ENCODE data around the gene BOC.

BOC gene

DNA sequence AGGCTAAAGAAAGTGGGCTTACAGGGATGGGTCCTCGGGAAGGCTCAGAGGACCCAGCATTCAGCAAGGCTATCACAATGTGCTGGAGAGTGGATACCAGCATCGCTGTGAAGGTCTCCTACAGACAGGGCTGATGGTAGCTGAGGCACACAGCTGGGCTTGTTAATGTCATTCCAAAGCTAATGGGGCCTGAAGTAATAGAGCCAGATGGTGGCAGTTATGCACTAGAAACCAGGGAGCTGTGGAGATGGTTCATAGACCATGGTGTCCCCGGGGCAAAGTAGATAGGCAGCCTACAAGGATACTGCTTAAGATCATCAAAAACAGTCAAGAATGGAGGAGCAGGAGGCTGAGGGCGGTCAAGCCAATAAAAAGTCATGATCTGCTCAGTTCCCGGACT is 24.8 kb upstream of the BOC start:
- DNase-seq: no peak

GRCh38 chr3:113193288-113193687 is 18.1 kb upstream of the BOC start:
- DNase-seq: no peak

- DNase-seq: no peak
Observed at GRCh38 chr3:113193719-113194118, 17.6 kb upstream of the BOC start.

- no peak for DNase-seq
Observed at GRCh38 chr3:113194823-113195401, 16.4 kb upstream of the BOC start.

- no peak for DNase-seq
Observed at GRCh38 chr3:113200351-113200750, 11.0 kb upstream of the BOC start.

GRCh38 chr3:113200946-113201345 is 10.4 kb upstream of the BOC start:
- DNase-seq: no peak

- DNase-seq: no peak
Observed at GRCh38 chr3:113204371-113204770, 7.0 kb upstream of the BOC start.

DNA sequence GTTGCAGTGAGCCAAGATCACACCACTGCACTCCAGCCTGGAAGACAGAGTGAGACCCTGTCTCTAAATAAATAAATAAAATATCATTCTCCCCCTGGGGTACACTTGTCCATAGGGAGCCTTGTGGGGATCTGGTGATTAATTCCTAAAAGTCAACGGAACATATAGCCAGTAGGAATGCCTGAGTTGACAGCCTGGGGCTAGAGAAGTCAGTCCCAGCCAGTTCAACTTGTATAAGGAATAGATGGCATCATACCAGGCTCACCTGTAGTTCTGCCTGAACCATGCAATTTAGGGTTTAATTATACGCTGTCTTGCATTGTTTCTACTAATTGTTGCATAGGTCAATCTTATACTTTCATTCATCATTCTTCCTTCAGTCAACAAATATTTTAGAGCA is 5.9 kb upstream of the BOC start:
- no peak for DNase-seq

DNA sequence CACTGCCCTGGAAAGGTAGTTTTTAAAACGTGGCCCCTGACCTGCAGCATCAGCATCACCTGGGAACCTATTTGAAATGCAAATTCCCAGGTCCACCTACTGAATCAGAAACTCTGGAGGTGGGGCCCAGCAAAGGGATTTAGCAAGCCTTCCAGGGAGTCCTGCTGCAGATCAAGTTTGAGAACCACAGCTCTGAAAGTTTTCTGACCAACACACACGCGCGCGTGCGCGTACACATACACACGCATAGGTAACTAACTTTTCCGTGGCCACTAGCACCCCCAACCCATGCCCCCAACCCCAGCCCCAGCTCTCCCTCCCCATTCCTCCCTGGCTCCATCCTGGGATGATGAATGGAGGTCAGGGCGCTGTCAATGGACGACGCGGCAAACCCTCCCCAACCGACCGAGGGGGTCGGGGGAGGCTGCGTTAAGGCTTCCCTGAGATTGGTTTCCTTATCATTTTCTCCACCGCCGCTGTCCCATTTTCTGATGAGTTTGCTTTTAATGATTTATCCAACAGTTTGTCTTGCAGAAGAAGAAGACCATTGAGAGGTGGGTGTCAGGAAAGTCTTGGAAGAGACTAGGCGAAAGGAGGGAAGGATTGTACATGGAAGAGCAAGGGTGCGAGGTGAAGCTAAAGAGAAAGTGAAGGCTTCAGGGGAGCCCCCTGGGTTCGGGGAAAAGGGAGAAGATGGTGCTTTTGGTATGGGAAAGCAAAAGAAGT is 590 bp upstream of the BOC start:
- no peak for DNase-seq

DNA sequence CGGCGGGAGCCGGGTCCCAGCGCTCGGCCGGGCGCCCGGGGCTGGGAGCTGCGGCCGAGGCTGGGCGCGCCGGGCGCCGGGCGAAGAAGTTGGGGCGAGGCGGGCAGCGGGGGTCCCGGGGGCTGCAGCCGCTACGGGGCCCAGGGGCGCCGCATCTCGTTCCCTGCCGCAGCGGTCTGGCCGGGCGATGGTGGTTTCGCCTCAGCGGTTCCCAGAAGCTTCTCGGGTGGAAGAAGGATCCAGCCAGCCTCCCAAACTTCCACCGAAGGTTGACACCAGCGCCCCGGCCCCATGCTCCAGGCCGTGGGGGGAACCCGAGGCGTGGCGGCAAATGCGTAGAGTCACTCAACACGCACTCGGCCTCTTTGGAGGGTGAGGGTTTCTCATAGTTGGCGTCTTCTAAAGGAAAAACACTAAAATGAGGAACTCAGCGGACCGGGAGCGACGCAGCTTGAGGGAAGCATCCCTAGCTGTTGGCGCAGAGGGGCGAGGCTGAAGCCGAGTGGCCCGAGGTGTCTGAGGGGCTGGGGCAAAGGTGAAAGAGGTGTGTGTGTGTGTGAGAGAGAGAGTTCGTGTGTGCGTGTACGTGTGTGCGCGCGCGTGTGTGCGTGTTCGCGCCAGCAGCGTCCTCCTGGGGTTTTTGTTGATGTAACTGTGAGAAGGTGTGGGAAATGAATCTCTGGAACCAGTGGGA is 940 bp downstream of the BOC start:
- no peak for DNase-seq

- no peak for DNase-seq
Observed at GRCh38 chr3:113212844-113213375, 1.6 kb downstream of the BOC start.

GRCh38 chr3:113213896-113214587 is 2.7 kb downstream of the BOC start:
- no peak for DNase-seq

- DNase-seq: no peak
Observed at GRCh38 chr3:113214917-113215595, 3.7 kb downstream of the BOC start.

DNA sequence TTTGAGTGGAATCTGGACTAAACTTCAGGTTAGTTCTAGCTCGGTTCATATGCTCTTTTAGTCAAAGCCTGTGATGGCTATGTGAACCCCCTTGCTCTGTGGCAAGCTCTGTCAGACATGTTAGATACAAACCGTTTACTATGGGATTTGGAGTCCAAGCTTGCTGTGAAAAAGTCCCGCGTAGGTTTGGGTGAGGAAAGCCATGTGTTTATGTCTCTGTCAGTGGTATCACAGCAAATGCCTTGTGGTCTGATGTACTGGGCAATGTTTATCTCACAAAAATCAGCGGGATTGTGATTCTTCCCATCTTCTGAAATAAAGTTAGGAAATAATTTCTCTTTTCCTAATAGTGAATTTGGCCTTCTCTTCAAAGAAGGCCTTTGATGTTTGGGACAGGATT is 5.0 kb downstream of the BOC start:
- DNase-seq: no peak

GRCh38 chr3:113218011-113218680 is 6.8 kb downstream of the BOC start:
- DNase-seq: no peak

- DNase-seq: no peak
Observed at GRCh38 chr3:113218681-113219045, 7.3 kb downstream of the BOC start.

- no peak for DNase-seq
Observed at GRCh38 chr3:113219605-113220300, 8.4 kb downstream of the BOC start.

DNA sequence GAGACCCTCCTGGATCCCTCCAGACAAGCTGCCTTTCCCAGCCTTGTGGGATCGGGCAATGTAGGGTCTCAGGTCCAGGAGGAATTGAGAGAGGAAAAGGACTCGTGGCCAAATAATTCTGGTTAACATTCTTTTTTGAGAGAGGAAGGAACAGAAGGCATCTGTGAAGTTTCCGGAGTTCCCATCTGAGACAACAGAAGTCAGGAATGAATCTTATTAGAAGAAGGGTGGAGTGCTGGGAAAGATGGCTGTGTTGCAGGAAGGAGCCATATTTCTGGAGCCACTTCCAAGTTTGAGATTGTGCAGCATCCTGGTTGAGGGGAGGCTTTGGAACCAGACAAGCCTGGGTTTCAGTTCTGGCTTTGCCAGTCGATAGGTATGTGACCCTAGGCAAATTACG is 9.4 kb downstream of the BOC start:
- DNase-seq: no peak

DNA sequence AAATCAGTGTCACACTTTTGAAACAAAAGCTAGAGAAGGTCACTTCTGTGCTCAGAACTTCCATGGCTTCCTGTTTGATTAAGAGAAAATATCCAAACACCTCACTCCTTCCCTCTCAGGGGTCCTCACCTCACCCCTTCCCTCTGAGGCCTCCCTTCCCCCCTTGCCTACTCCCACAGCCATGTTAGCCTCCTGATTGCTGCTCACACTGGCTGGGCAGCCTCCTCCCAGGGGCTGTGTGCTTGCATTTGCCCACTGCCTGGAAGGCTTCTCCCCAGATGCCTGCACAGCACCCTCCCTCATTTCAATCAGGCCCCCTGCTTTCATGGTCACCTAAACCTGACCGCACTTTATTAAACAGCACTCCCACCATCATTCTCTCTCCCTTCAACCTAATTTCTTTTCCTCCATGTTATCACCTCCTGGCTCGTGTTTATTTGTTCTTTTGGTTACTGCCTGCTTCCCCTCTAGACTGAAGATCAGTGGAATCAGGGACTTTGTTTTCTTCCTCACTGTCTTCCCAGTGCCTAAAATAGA is 10.4 kb downstream of the BOC start:
- no peak for DNase-seq

GRCh38 chr3:113222451-113223086 is 11.2 kb downstream of the BOC start:
- no peak for DNase-seq

All from activated effector memory CD4-positive, alpha-beta T cell treated with Interleukin-2 at 50 U/mL for 16 hours (primary cell).